ENCODE data around the gene NOTCH2. TPM values are rescaled to one million over a fixed set of nuclear protein-coding genes. Genes with fewer than 3 reads are reported as not detected.

Gene NOTCH2
- total RNA-seq, 4 donors from 2014 or later, result 91.1 to 148 (median 112) TPM

GRCh38 chr1:119948342-119949214 lies 120.9 kb downstream of the NOTCH2 start:
- Histone ChIP-seq H3K27me3 (no peaks in the 10 kb centered on the region), H3K27ac (replicated peaks in 1 of 4) (no peak overlapping the region), H3K36me3 (peaks cover 31 to 54% (median 39%) of the 10 kb centered on the region in 4 donors), H3K9me3 (no peaks in the 10 kb centered on the region), H3K4me3 (no peak overlapping the region), H3K4me1 (peaks cover 0 to 25% (median 17%) of the 10 kb centered on the region in 4 donors)
- WGBS, result 48% methylated on average over 6 of the region's 6 CpGs
- TF ChIP-seq POLR2A (IDR thresholded peaks at IDR 0.05; ENCODE audit: low read depth), result no peak
- TF ChIP-seq CTCF (IDR thresholded peaks at IDR 0.05), result peak; percentile 74 to 82 (median 79)
- peak; percentile 26 to 35 for TF ChIP-seq POLR2AphosphoS5 (IDR thresholded peaks at IDR 0.05)
- TF ChIP-seq EP300 (IDR thresholded peaks at IDR 0.05), result no peak
- peak; percentile 95 for DNase-seq (ENCODE audit: extremely low spot score)
- intact Hi-C loops (cut with DNase I), result loop anchor here (10.0 kb wide), 1 partner anchor 196 kb away; no protein-coding TSS in a partner anchor

- peak overlapping the region in 3 of 4 donors; percentile 7 to 53 (median 16) for H3K27ac ChIP-seq (replicated peaks in 1 of 4)
- no peak overlapping the region for H3K4me3 ChIP-seq
- DNase-seq (ENCODE audit: extremely low spot score), result no peak
- 56% methylated on average over 3 of the region's 3 CpGs for WGBS
- H3K9me3 ChIP-seq, result no peaks in the 10 kb centered on the region
- peaks cover 0 to 25% (median 17%) of the 10 kb centered on the region in 4 donors for H3K4me1 ChIP-seq
- no peaks in the 10 kb centered on the region for H3K27me3 ChIP-seq
- TF ChIP-seq POLR2AphosphoS5 (IDR thresholded peaks at IDR 0.05), result no peak
- H3K36me3 ChIP-seq, result peaks cover 23 to 43% (median 31%) of the 10 kb centered on the region in 4 donors
- intact Hi-C loops (cut with DNase I), result loop anchor here (10.0 kb wide), 1 partner anchor 197 kb away; no protein-coding TSS in a partner anchor
These were observed 122.0 kb downstream of the NOTCH2 start for GRCh38 chr1:119947468-119947867.

GRCh38 chr1:119946724-119947123 lies 122.7 kb downstream of the NOTCH2 start:
- Histone ChIP-seq H3K27me3 (no peaks in the 10 kb centered on the region), H3K4me3 (no peak overlapping the region), H3K9me3 (no peaks in the 10 kb centered on the region), H3K27ac (replicated peaks in 1 of 4) (peak overlapping the region; percentile 3 to 53 (median 16)), H3K4me1 (peaks cover 0 to 25% (median 17%) of the 10 kb centered on the region in 4 donors), H3K36me3 (peaks cover 15 to 35% (median 26%) of the 10 kb centered on the region in 4 donors)
- DNase-seq (ENCODE audit: extremely low spot score), result no peak
- TF ChIP-seq CTCF (IDR thresholded peaks at IDR 0.05), result no peak
- TF ChIP-seq POLR2AphosphoS5 (IDR thresholded peaks at IDR 0.05), result no peak
- TF ChIP-seq POLR2A (IDR thresholded peaks at IDR 0.05; ENCODE audit: low read depth), result no peak
- no peak for TF ChIP-seq EP300 (IDR thresholded peaks at IDR 0.05)
- WGBS, result 45% methylated on average over 1 of the region's 1 CpG
- intact Hi-C loops (cut with DNase I), result loop anchor here (10.0 kb wide), 1 partner anchor 198 kb away; no protein-coding TSS in a partner anchor

- DNase-seq (ENCODE audit: extremely low spot score), result no peak
- intact Hi-C loops (cut with DNase I), result loop anchor here (10.0 kb wide), 1 partner anchor 202 kb away; no protein-coding TSS in a partner anchor
- 75% methylated on average over 2 of the region's 2 CpGs for WGBS
- H3K9me3 ChIP-seq, result no peaks in the 10 kb centered on the region
- peaks cover 7 to 43% (median 20%) of the 10 kb centered on the region in 4 donors for H3K36me3 ChIP-seq
- no peaks in the 10 kb centered on the region for H3K27me3 ChIP-seq
- H3K4me1 ChIP-seq, result peaks cover 0 to 25% (median 13%) of the 10 kb centered on the region in 4 donors
- H3K27ac ChIP-seq (replicated peaks in 1 of 4), result no peak overlapping the region
- H3K4me3 ChIP-seq, result no peak overlapping the region
- TF ChIP-seq EP300 (IDR thresholded peaks at IDR 0.05) (no peak), CTCF (IDR thresholded peaks at IDR 0.05) (no peak), POLR2AphosphoS5 (IDR thresholded peaks at IDR 0.05) (no peak), POLR2A (IDR thresholded peaks at IDR 0.05; ENCODE audit: low read depth) (no peak)
These were observed 126.2 kb downstream of the NOTCH2 start for GRCh38 chr1:119943216-119943615.

- intact Hi-C loops (cut with DNase I), result loop anchor here (10.0 kb wide), 1 partner anchor 203 kb away; no protein-coding TSS in a partner anchor
- TF ChIP-seq CTCF (IDR thresholded peaks at IDR 0.05), result no peak
- TF ChIP-seq EP300 (IDR thresholded peaks at IDR 0.05), result no peak
- TF ChIP-seq POLR2A (IDR thresholded peaks at IDR 0.05; ENCODE audit: low read depth), result no peak
- no peak for TF ChIP-seq POLR2AphosphoS5 (IDR thresholded peaks at IDR 0.05)
- H3K36me3 ChIP-seq, result peaks cover 22 to 51% (median 32%) of the 10 kb centered on the region in 4 donors
These were observed 128.1 kb downstream of the NOTCH2 start for GRCh38 chr1:119941392-119941791.

More at GRCh38 chr1:119941392-119941791, 128.1 kb downstream of the NOTCH2 start:
- Histone ChIP-seq H3K27ac (replicated peaks in 1 of 4) (no peak overlapping the region), H3K4me3 (no peak overlapping the region), H3K4me1 (peaks cover 0 to 14% (median 9%) of the 10 kb centered on the region in 4 donors), H3K9me3 (no peaks in the 10 kb centered on the region), H3K27me3 (no peaks in the 10 kb centered on the region)
- 91% methylated on average over 4 of the region's 4 CpGs for WGBS
- no peak for DNase-seq (ENCODE audit: extremely low spot score)

Data from esophagus muscularis mucosa (tissue), 4 donors.